Progenitor cell of endocrine pancreas (in vitro differentiated cells): ENCODE results near the gene TSR3. TPM values are rescaled to one million over a fixed set of nuclear protein-coding genes. Genes with fewer than 3 reads are reported as not detected.

Experiments
- DNase-seq: peaks from one replicate; pipeline ENCODE4 v3.0.0; 2021; ENCODE audit warnings: low spot score; ENCODE audit not compliant: unreplicated experiment
- H3K27ac Mint-ChIP-seq: 2 replicates; pipeline ENCODE4 v1.8.0; 2021; ENCODE audit warnings: mild to moderate bottlenecking, moderate library complexity, mixed read lengths
- H3K27me3 Mint-ChIP-seq: 2 replicates; pipeline ENCODE4 v1.8.0; 2021; ENCODE audit warnings: mixed read lengths
- H3K36me3 Mint-ChIP-seq: 2 replicates; pipeline ENCODE4 v1.8.0; 2022; ENCODE audit warnings: mixed read lengths; ENCODE audit not compliant: insufficient read depth
- H3K4me1 Mint-ChIP-seq: 2 replicates; pipeline ENCODE4 v1.8.0; 2021; ENCODE audit warnings: low read depth, mixed read lengths
- H3K4me3 Mint-ChIP-seq: 2 replicates; pipeline ENCODE4 v1.8.0; 2021; ENCODE audit warnings: low read depth, mild to moderate bottlenecking, moderate library complexity, mixed read lengths
- H3K9me3 Mint-ChIP-seq: 2 replicates; pipeline ENCODE4 v1.8.0; 2021; ENCODE audit warnings: low read depth, mixed read lengths
- total RNA-seq: library from RNA; stranded (reverse); gene quantifications from 2 replicates; pipeline ENCODE4 v1.2.1, GENCODE V29; 2021
- TF ChIP-seq, protein P1 (sequence below): fragments of 200-600 bp; sonication (generic); IDR thresholded peaks from one replicate; pipeline ENCODE4 v1.5.0; 2021; ENCODE audit warnings: antibody characterized with exemption, mild to moderate bottlenecking; ENCODE audit not compliant: unreplicated experiment

The TSR3 gene
- total RNA-seq, 1 donor from 2014 or later = 56.8 TPM

DNA sequence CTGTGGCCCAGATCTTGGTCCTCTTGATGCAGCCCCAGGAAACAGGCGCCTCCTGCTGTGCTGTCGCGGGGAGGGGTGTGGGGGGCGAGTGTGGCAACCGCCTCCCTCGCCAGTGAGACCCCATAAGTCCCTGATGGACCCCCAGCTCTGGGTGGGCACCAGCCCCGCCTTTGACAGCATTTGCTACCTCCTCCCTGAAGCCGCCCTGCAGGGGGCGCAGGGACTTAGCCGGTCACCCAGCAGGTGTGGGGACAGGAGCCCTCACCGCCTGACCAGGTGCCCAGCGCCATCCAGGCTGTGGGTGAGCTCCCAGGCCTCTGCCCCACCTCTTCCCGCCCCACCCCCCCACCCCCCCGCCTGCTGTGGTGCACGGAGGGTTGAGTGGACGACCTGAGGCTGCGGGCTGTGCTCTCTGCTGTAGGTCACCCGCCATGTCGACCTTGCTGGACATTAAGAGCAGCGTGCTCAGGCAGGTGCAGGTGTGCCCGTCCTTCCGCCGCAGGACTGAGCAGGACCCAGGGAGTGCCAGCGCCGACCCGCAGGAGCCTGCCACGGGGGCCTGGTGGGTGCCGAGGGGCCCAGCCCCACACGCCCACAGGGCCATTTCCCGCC lies 13.5 kb downstream of the TSR3 start:
- Mint-ChIP-seq H3K36me3 (no peaks in the 10 kb centered on the region), H3K9me3 (no peaks in the 10 kb centered on the region), H3K4me1 (peaks cover 3% of the 10 kb centered on the region), H3K27ac (no peak overlapping the region), H3K4me3 (no peak overlapping the region), H3K27me3 (peaks cover 22% of the 10 kb centered on the region)
- TF ChIP-seq, protein P1, sequence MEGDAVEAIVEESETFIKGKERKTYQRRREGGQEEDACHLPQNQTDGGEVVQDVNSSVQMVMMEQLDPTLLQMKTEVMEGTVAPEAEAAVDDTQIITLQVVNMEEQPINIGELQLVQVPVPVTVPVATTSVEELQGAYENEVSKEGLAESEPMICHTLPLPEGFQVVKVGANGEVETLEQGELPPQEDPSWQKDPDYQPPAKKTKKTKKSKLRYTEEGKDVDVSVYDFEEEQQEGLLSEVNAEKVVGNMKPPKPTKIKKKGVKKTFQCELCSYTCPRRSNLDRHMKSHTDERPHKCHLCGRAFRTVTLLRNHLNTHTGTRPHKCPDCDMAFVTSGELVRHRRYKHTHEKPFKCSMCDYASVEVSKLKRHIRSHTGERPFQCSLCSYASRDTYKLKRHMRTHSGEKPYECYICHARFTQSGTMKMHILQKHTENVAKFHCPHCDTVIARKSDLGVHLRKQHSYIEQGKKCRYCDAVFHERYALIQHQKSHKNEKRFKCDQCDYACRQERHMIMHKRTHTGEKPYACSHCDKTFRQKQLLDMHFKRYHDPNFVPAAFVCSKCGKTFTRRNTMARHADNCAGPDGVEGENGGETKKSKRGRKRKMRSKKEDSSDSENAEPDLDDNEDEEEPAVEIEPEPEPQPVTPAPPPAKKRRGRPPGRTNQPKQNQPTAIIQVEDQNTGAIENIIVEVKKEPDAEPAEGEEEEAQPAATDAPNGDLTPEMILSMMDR = peak; percentile 68
- DNase-seq = peak; percentile 62

DNA sequence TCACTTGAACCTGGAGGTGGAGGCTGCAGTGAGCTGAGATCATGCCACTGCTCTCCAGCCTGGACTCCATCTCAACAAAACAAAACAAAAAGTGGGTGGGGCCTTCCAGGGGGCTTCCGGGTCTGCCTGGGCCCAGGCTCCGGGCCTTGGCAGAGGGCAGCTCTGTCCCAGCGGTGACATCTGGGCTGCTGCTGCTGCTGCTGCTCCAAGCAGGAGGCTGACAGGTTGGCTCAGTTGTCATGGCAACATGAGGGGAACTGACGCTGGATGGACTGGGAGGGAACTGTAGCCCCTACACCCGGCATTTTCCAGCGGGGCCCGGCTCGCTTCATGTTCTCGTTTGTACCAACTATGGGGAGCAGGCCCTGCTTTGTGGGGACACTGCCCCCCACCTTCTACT lies 14.2 kb downstream of the TSR3 start:
- no peak for DNase-seq
- H3K27me3 Mint-ChIP-seq = peaks cover 26% of the 10 kb centered on the region
- H3K4me1 Mint-ChIP-seq = peaks cover 3% of the 10 kb centered on the region
- H3K4me3 Mint-ChIP-seq = no peak overlapping the region
- no peaks in the 10 kb centered on the region for H3K9me3 Mint-ChIP-seq
- H3K27ac Mint-ChIP-seq = no peak overlapping the region
- no peaks in the 10 kb centered on the region for H3K36me3 Mint-ChIP-seq
- TF ChIP-seq, protein P1 = no peak

DNA sequence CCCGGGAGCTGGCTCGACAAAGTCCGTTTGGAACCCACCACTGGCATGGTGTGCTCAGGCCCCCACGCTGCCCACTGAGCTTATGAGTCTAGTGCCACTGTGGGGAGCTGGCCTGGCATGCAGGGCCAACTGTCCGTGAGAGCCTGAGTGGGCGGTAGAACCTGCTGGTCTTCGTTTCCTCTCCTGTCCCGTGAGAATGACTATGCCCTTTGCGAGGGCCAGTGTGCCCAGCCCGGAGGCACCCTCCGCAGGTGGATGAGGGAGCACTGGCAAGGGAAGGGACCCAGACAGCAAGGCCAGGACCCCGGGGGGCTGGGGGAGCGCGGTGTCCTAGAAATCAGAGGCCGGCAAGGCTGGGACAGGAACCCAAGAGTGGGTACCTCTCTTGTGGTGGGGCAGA lies 15.1 kb downstream of the TSR3 start:
- H3K4me3 Mint-ChIP-seq = no peak overlapping the region
- H3K36me3 Mint-ChIP-seq = no peaks in the 10 kb centered on the region
- no peak overlapping the region for H3K27ac Mint-ChIP-seq
- TF ChIP-seq, protein P1 = no peak
- peaks cover 27% of the 10 kb centered on the region for H3K27me3 Mint-ChIP-seq
- H3K9me3 Mint-ChIP-seq = no peaks in the 10 kb centered on the region
- DNase-seq = no peak
- peaks cover 7% of the 10 kb centered on the region for H3K4me1 Mint-ChIP-seq

DNA sequence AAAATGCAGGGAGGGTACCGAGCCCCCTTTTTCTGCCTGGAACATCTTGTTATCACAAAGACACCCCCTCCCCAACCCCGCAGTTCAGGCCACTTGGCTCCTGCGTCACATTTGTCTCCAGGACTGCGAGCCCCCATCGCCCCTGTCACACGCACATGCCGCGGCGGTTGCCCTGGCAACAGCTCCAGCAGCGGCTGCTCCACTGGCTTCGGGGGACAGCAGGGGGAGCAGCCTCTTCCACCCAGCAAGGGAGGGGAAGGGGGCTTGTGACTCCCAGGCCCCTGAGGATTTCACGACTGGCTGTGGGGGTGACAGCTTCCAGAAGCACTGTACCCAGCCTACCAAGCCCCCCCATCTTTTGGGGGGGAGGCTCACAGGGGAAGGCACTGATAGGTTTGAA lies 15.7 kb downstream of the TSR3 start:
- Mint-ChIP-seq H3K36me3 (no peaks in the 10 kb centered on the region), H3K4me3 (no peak overlapping the region), H3K27me3 (peaks cover 27% of the 10 kb centered on the region), H3K9me3 (no peaks in the 10 kb centered on the region), H3K4me1 (peaks cover 10% of the 10 kb centered on the region), H3K27ac (no peak overlapping the region)
- no peak for DNase-seq
- TF ChIP-seq, protein P1 = no peak

DNA sequence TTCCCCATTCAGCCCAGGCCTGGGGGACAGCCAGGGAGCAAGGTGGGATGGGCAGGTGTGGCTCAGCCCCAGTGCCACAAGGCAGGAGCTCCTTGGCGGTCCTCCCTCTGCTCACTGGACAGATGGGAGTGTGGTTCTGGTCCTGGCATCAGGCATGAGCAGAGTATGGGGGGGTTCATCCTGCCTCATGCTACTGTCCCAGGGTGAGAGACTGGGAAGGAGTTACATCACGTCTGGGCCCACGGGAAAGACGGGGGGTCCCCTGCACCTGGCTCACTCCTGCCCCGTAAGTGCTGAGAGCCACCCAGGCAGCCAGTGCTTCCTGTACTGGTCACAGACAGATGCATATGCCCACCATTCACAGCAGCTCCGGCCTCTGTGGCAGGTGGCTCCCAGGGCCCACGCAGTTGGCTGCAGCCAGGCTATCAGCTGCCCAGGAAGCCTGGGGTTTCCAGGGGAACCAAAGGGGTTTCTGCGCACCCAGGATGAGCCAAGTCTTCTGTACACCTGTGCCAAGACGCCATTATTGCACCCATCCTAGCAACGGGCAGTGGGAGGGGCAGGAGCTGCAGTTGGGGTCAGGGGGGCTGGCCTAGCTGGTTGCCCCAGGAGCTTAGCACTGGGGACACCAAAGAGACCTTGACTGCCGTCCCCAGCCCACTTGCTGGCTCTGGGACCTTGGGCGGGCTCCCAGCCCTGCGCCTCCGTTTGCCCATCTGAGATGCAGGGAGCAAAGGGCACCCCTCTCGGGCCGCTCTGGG lies 16.3 kb downstream of the TSR3 start:
- TF ChIP-seq, protein P1 = no peak
- H3K9me3 Mint-ChIP-seq = no peaks in the 10 kb centered on the region

More for the DNA sequence above, 16.3 kb downstream of the TSR3 start:
- no peak overlapping the region for H3K4me3 Mint-ChIP-seq
- peaks cover 10% of the 10 kb centered on the region for H3K4me1 Mint-ChIP-seq
- H3K36me3 Mint-ChIP-seq = no peaks in the 10 kb centered on the region
- DNase-seq = no peak
- peaks cover 27% of the 10 kb centered on the region for H3K27me3 Mint-ChIP-seq
- no peak overlapping the region for H3K27ac Mint-ChIP-seq
